ENCODE results near the gene PIGO. TPM values are rescaled to one million over a fixed set of nuclear protein-coding genes. Genes with fewer than 3 reads are reported as not detected.

The PIGO gene
- 8.8 and 12.0 TPM in 2 replicates for total RNA-seq

DNA sequence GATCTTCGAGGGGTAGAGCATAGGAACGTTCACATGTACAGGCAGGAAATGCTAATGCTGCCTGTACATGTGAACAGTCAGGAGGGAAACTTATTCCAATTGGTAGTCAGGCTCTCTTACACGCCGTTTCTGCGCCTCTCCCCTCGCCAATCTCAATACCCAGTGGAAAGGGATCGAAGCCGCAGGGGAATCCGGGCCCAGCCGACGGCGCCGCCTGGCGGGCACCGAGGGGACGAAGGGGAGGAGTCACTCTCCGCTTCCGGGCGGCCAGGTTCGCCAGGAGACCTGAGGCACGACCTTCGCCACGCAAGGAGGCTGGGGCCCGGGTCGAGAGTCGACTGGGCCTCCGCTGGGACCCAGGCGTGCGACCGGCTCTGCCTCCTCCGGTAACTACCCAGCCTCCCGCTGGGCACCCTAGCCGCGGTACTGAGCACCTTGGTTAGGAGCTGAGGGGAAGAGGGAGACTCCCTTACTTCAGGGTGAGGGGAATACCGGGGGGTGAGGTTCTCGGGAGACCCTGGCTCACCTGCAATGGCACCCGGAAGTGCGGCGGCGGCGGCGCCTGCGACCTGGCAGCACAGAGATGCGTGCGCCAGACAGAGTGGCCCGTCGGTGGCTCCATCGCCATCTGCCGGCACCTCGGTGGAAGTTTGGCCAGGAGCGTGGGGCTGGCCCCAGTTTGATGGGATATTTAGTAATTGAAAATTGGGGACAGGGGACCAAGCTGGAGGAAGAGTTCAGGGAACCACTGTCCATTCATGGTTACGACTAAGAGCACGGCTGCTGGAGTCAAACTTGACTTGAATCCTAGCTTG is at the start of gene PIGO:
Gene PIGO (minus strand): TSS at position 557 of the 815 bp plus-strand sequence. CDS start 1,026 bp downstream, outside the sequence.

DNA sequence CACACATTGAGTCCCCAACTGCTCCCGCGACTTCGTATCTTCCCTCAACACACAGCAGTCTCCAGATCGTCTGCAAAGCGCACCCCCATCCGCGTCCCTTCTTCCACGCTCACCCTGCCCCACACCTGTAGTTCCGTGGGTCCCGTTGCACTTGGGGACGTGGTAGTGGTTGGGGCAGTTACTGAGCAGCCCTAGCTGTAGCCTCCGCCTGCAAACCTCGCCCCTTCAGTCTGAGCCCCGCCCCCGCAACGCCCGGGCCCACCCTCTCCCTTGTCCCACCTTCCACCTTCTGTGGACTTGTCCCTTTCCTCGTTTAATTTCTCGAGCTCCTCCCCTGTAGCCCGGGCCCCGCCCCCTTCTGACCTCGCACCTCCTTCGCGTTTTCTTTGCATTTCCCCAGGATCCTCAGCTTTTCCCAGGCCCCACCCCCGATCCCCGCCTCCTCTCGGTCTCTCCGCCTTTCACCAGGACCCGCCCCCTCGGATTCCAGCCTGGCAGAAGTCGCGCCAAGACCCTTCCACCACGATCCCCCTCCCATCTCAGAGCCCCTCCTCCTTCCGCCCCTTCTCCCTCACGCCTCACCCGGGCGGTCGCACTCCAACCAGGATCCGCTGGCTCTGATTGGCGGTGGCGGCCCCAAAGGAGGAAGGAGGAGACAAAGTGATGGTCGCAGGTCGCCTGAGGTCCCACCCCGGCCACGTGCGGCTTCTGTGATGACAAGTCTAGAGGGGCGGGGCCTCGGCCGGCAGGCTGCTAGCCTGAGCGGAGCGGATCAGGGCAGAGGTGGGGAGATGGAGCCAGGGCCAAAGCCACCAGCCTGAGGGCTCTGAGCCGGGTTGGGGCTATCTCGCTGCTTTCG is 19.5 kb upstream of the PIGO start, which contains the start of gene ATOSB:
Gene ATOSB (minus strand): TSS at position 183 of the 859 bp plus-strand sequence. CDS start 7,588 bp downstream, outside the sequence.

DNA sequence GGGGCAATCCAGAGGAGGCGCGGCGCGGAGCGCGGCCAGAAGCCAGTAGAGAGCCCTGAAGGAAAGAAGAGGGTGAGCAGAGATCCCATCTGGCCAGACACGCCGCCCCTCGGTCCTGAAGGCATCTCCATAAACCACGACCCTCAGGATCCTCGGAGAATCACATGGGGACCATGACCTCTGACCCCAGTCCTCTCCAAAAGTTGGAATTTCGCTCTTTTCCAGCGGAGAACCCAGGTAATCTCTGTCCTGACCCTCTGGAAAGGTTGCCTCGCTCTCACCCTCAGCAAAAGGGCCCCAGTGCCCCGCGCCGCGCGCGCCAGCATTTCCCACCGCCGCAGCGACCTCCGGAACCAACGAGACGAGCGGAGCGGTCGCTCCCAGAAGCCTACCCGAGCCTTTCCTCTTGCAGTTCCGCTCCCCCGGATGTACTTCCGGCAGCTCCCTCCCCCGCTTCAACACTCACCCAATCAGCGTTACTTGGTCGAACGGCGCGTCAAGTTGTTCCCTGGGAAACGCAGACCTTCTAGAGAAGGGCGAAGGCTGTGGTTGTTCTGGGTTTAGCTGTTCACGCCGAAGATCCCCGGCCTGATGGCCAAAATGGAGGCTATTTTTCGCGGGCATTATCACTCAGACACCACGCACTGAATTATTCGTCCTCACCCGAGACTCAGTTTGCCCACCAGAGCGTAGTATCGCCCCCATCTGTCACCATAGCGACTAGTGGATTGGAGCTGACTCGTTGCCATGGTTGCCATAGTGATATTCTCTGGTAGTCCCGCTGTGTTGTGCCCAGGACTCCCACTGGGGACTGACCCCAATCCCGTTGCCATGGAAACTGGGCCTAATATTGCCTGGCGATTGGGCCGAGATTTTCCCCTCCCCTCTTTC is 6.6 kb upstream of the PIGO start, which contains the start of gene STOML2:
Gene STOML2 (minus strand): TSS at position 363 of the 891 bp plus-strand sequence. CDS start 37 bp downstream, at position 326.

DNA sequence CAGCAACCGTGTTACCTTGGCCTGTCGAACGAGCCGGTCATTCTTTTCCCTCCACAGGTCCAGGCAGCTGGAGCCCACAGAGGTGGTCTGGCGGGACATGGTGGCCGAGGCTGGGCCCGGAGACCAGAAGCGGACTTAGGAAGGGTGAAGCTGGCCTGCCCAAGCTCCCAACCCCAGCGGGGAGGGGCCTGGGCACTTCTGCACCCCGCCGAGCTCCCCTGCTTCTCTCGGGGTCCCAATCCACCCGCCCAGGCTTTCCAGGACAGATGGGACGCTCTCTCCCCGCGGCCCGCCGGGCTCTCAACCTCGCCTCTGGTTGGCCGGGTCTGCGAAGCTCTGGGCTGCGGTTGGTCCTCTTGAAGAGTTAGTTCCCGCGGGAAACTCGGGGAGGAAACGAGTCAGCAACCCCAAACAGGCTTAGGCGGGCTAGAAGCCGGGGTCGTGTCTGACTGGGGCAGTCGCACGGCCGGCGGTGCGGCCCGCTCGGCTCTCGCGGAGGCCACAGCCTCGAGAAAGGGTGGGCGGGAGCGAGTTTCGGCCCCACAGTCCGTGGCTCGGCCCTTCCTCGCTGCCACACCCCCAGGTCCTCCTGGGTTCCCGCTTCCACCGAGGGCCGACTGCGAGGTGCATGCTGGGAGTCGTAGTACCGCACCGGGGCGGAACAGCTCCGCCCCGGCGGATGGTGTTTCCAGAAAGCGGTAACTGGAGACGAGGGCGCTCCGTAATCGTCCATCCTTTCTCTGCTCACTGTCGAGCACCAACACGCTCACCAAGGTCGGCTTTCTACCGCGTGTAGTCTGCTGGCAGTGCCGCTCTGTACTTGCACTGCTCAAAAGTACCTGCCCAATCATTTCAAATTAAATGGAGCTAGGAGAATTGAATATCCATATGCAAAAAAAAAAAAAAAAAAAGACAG is 16.7 kb downstream of the PIGO start, which contains the start of gene FANCG:
Gene FANCG (minus strand): TSS at position 517 of the 916 bp plus-strand sequence. CDS start 418 bp downstream, at position 99.

DNA sequence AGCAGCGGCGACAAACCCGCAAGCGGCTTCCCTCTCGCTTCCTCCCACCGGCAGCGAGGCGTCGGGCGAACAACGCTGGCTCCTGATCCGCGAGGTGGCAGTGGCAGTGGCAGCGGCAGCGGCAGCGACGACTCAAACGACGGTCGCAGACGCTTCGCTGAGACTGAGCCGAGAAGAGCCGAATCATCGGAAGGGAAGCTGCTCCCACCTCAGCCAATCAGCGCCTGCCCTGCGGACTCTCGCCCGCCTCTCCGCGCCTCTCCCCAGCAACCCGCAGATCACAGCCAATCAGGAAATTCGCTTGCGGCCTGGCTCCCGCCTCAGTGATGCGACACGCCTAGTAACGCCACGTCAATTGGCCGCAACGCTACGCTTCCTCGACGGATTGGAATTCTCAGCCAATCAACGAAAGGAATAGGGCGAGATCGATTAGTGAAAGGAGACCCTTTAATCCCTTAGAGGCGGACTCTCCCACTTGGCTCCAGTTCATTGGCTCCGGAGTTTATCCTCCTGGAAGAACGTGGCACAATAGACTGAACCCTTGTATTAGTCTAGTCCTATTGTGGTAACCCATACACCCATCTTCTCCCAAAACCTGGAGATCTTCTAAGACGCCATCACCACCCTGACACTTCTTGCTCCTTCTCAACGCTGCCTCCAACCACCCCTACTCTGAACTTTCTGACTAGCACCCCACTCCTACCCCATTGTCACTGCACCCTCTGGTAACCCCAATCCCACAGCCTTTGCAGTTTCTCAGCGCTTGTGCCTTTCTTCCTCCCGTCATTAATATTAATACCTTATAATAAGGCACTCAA is 23.7 kb downstream of the PIGO start, which contains the start of gene VCP:
Gene VCP (minus strand): TSS at position 165 of the 818 bp plus-strand sequence. CDS start 272 bp downstream, outside the sequence.

Other genes with a start within 250 kb of the PIGO start
- gene PHF24, start 138.3 kb downstream of the PIGO start, total RNA-seq = not detected in 2 replicates
- gene DNAJB5, start 106.8 kb downstream of the PIGO start, total RNA-seq = 5.5 and 8.2 TPM in 2 replicates
- 616 and 770 TPM in 2 replicates for gene VCP, start 24.0 kb downstream of the PIGO start, total RNA-seq
- 13.2 and 24.7 TPM in 2 replicates for gene FANCG, start 16.6 kb downstream of the PIGO start, total RNA-seq
- 175 and 219 TPM in 2 replicates for gene STOML2, start 6.5 kb upstream of the PIGO start, total RNA-seq
- gene ATOSB, start 19.3 kb upstream of the PIGO start, total RNA-seq = 24.1 and 26.4 TPM in 2 replicates
- 39.3 and 42.8 TPM in 2 replicates for gene UNC13B, start 65.4 kb upstream of the PIGO start, total RNA-seq

All from endothelial cell of coronary artery (primary cell).